Upper lobe of right lung (tissue), 1 donor: Measurements from ENCODE around the gene ARHGEF5. TPM values are rescaled to one million over a fixed set of nuclear protein-coding genes. Genes with fewer than 3 reads are reported as not detected.
"Not testable (repeated sequence)": the region's sequence is repeated elsewhere in the genome, so short reads cannot be mapped to it uniquely, and the experiment has no call there.

Experiments
- ATAC-seq: fragments of 200-7000 bp; cut with Tn5 transposase; one replicate; pipeline ENCODE4 v1.9.1; 2020; ENCODE audit warnings: mild to moderate bottlenecking, moderate library complexity
- DNase-seq: peaks from one replicate; pipeline ENCODE4 v3.0.0-alpha.2; 2020
- H3K27ac ChIP-seq: fragments of 200-600 bp; one replicate; pipeline ENCODE4 v1.8.0; 2022
- H3K27me3 ChIP-seq: fragments of 200-600 bp; one replicate; pipeline ENCODE4 v1.8.0; 2022; ENCODE audit warnings: mild to moderate bottlenecking
- H3K36me3 ChIP-seq: fragments of 200-600 bp; one replicate; pipeline ENCODE4 v1.8.0; 2022
- H3K4me1 ChIP-seq: fragments of 200-600 bp; one replicate; pipeline ENCODE4 v1.8.0; 2022
- H3K4me3 ChIP-seq: fragments of 200-600 bp; one replicate; pipeline ENCODE4 v1.8.0; 2022; ENCODE audit warnings: mild to moderate bottlenecking
- H3K9me3 ChIP-seq: fragments of 200-600 bp; one replicate; pipeline ENCODE4 v1.8.0; 2022
- intact Hi-C: fragments of 100-400 bp; cut with DNase I; formaldehyde crosslinking; loops from one replicate; pipeline ENCODE4 v1.11.0; 2022
- total RNA-seq: library from RNA; stranded (reverse); fragmentation: NEBNext Ultra II Directional; extraction: Animal tissue kit (Norgen Biotek cat#: 25700); gene quantifications from one replicate; pipeline ENCODE4 v1.2.1, GENCODE V29; 2021
- TF ChIP-seq, protein P1 (sequence below): fragments of 200-600 bp; IDR thresholded peaks from one replicate; pipeline ENCODE4 v1.8.0; 2022; ENCODE audit warnings: antibody characterized with exemption
- donor health status: DM: no; HTN: yes; CAD: no; lungs with severe emphysema.

ARHGEF5 gene
- total RNA-seq, 1 donor from 2014 or later = 36.9 TPM

DNA sequence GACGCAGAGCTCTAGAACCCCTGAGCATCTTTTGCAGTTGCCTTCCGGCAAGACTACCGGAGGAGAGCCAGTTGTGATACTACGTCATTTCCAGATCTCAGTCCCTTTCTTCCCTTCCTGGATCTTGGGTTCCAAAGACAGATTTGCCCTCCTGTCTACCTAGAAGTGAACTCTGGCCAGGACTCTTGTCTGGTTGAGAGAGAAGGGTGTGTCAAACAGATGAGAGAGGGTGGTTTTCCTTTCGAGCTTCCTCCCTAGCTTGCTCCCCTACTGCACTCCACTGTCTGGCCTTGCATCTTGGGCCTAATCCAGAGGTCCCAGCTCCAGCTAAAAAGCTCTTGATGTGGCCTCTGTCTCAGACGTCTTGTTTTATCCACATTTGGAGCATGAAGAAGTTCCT is 983 bp downstream of the ARHGEF5 start:
- H3K27ac ChIP-seq, ATAC-seq, H3K4me3 ChIP-seq, H3K36me3 ChIP-seq, H3K9me3 ChIP-seq, DNase-seq, H3K4me1 ChIP-seq, H3K27me3 ChIP-seq, intact Hi-C loops: not testable (repeated sequence)

DNA sequence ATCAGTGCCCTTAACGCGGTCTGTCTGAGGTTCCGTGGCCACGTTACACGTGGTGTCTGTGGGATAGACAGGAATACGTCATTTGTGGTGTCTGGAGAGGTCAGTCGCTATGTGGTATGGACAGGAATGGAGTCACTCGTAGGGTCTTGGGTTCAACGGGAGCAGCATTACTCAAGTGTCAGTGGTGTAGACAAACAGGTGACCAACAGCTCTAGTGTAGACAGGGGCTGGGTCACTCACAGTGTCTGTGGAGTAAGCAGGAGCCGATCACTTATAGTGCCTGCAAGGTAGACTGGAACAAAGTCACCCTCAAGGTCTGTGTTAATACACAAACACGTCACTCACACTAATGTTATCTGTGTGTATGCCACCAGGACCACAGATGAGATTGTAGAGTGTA is 1.7 kb downstream of the ARHGEF5 start:
- H3K27me3 ChIP-seq, ATAC-seq, H3K4me1 ChIP-seq, H3K27ac ChIP-seq, H3K4me3 ChIP-seq, H3K9me3 ChIP-seq, intact Hi-C loops, H3K36me3 ChIP-seq, DNase-seq: not testable (repeated sequence)

DNA sequence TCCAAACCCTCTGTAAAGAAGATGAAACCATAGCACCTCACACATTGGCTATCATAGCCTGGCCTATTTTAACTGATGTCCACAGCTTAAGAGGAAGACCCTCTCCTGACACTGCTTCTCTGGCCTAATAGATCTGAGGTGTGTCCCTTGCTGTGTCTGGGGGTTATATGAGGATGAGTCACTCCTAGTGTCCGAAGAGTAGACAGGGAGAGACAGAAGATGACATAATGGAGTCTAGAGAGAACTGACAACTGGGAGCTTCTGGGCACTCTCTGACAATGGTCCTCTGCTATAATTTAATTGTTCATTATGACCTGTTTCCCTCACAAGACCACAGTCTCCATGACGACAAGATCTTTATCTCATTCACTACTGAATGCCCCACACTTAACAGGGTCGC is 6.9 kb downstream of the ARHGEF5 start:
- intact Hi-C loops, H3K27me3 ChIP-seq, ATAC-seq, H3K36me3 ChIP-seq, H3K4me1 ChIP-seq, H3K4me3 ChIP-seq, H3K9me3 ChIP-seq, DNase-seq, H3K27ac ChIP-seq: not testable (repeated sequence)

DNA sequence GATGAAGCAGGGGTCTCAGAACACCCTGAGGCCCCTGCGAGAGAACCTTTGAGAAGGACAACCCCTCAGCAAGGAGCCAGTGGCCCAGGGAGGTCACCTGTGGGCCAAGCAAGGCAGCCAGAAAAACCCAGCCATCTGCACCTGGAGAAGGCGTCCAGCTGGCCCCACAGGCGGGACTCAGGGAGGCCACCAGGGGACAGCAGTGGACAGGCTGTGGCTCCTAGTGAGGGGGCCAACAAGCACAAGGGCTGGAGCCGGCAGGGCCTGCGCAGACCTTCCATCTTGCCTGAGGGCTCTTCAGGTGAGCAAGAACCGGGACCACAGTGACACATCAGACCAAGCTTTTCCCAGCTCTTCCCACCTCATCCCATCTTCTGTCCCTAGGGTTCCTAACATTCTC is 10.3 kb downstream of the ARHGEF5 start:
- H3K27ac ChIP-seq, H3K4me1 ChIP-seq, intact Hi-C loops, H3K36me3 ChIP-seq, H3K27me3 ChIP-seq, H3K4me3 ChIP-seq, DNase-seq, H3K9me3 ChIP-seq: not testable (repeated sequence)
- peak; percentile 24 for ATAC-seq

DNA sequence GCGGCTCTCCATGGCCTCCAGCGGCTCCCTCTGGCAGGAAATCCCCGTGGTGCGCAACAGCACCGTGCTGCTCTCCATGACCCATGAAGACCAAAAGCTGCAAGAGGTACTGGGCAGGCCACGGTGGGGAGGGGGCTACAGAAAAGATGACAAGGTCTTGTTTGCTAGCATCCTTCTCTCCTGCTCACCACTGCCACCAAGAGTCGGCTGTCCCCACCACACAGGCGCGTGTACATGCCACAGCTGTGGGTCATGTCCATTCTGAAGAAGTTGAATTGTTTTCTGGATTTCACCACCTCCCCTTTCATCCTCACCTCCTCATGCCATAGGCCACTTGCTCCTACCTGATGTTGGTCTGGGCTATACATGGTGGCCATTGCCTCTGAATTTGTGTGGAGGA is 12.0 kb downstream of the ARHGEF5 start:
- H3K9me3 ChIP-seq, ATAC-seq, H3K4me1 ChIP-seq, H3K27ac ChIP-seq, DNase-seq, intact Hi-C loops, H3K27me3 ChIP-seq, H3K36me3 ChIP-seq, H3K4me3 ChIP-seq: not testable (repeated sequence)

DNA sequence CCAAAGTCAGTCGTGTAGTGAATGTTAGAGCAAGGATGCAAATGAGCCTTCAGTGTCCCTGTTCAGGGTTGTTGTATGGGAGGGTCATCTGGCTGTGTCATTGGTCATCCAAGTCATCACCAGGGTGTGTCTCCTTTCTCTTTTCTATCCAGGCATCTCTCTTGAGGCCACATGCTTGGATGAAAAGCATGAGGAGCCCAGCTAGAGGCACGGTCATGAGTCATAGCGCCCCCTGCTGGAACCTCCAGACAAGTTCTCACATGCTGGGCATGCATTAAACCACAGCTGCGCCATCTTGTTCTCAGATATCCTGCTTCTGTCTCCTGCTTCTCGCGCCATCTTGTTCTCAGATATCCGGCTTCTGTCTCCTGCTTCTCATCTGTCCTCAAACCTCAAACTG is 14.0 kb downstream of the ARHGEF5 start:
- H3K27ac ChIP-seq, H3K4me3 ChIP-seq, H3K27me3 ChIP-seq, H3K36me3 ChIP-seq, H3K9me3 ChIP-seq, H3K4me1 ChIP-seq, intact Hi-C loops, DNase-seq: not testable (repeated sequence)
- ATAC-seq = peak; percentile 66

DNA sequence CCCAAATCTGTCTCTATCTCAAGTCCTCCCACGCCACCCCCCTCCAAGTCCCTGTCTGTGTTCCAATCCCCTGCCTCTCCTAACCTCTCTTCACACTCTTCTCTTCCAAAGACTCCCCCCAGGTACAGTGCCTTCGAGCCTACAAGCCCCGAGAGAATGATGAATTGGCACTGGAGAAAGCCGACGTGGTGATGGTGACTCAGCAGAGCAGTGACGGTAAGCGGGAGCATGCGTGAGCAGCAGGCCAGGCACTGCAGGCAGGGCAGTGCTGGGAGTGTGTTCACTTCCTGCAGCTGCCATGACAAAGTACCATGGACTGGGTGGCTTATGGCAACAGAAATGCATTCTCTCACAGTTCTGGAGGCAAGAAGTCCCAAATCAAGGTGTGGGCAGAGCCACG is 23.4 kb downstream of the ARHGEF5 start:
- Histone ChIP-seq H3K27me3 (no peaks in the 10 kb centered on the region), H3K27ac (no peak overlapping the region), H3K36me3 (peaks cover 8% of the 10 kb centered on the region), H3K4me3 (no peak overlapping the region), H3K9me3 (no peaks in the 10 kb centered on the region), H3K4me1 (no peaks in the 10 kb centered on the region)
- TF ChIP-seq, protein P1, sequence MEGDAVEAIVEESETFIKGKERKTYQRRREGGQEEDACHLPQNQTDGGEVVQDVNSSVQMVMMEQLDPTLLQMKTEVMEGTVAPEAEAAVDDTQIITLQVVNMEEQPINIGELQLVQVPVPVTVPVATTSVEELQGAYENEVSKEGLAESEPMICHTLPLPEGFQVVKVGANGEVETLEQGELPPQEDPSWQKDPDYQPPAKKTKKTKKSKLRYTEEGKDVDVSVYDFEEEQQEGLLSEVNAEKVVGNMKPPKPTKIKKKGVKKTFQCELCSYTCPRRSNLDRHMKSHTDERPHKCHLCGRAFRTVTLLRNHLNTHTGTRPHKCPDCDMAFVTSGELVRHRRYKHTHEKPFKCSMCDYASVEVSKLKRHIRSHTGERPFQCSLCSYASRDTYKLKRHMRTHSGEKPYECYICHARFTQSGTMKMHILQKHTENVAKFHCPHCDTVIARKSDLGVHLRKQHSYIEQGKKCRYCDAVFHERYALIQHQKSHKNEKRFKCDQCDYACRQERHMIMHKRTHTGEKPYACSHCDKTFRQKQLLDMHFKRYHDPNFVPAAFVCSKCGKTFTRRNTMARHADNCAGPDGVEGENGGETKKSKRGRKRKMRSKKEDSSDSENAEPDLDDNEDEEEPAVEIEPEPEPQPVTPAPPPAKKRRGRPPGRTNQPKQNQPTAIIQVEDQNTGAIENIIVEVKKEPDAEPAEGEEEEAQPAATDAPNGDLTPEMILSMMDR = no peak
- DNase-seq (no peak), ATAC-seq (no peak)
- intact Hi-C loops = no loop called here

DNA sequence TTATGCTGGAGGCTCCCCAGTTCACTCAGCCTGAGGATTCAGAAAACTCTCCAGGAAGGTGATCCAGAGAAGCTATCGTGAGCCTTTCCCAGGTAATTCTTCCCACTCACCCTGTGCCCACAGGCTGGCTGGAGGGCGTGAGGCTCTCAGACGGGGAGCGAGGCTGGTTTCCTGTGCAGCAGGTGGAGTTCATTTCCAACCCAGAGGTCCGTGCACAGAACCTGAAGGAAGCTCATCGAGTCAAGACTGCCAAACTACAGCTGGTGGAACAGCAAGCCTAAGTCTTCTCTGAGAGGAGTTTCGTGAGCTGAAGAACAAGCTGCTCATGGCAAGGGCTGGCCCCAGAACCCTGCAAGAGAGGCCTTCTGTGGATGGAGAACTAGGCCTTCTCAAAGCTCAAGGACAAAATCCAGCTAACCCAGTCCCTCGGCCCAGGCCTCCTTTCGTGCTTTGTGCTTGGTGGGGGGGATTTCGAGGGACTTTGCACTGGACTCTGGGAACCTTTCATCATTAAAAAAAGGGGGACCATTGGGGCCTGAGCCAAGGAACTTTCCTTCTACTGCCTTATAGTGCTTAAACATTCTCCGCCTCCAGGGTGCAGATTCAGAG is 24.7 kb downstream of the ARHGEF5 start:
- intact Hi-C loops = no loop called here
- Histone ChIP-seq H3K36me3 (peaks cover 8% of the 10 kb centered on the region), H3K27me3 (no peaks in the 10 kb centered on the region), H3K4me1 (no peaks in the 10 kb centered on the region), H3K9me3 (no peaks in the 10 kb centered on the region), H3K4me3 (no peak overlapping the region), H3K27ac (no peak overlapping the region)
- TF ChIP-seq, protein P1 = no peak
- DNase-seq = no peak
- no peak for ATAC-seq

DNA sequence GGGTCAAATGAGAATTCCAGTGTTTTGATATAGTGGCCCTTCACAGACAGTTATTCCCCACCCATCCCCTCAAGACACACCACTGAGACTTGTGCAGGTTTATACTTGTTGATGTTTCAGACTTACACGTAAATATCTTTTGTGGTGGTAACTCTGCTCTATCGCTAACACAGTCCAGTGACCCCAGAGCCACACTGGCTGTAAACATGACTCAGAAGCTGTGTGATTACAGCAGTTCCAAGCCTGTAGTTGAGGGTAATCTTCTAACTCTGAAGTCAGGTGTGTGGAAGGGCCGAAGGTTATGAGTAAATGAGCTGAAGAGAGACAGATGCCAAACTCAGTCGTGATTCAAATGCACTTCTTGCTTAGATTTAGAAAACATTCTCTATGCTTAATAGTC is 28.9 kb downstream of the ARHGEF5 start:
- Histone ChIP-seq H3K4me1 (no peaks in the 10 kb centered on the region), H3K27ac (no peak overlapping the region), H3K27me3 (no peaks in the 10 kb centered on the region), H3K4me3 (no peak overlapping the region), H3K9me3 (no peaks in the 10 kb centered on the region), H3K36me3 (peaks cover 3% of the 10 kb centered on the region)
- ATAC-seq (no peak), DNase-seq (no peak)
- TF ChIP-seq, protein P1 = no peak
- intact Hi-C loops = no loop called here
